Muscle of arm (tissue), 12 donors: ENCODE data around the gene OTOF. TPM values are rescaled to one million over a fixed set of nuclear protein-coding genes. Genes with fewer than 3 reads are reported as not detected.

ENCODE experiments used
- DNase-seq: peaks from one replicate; pipeline ENCODE4 v3.0.0-alpha.2; 2013
- polyA plus RNA-seq, 12 donors: library from polyadenylated mRNA; unstranded; fragments of 120-200 nt; gene quantifications; one replicate each; pipeline ENCODE4 v1.2.1, GENCODE V29; 2013; ENCODE audit not compliant: insufficient read length in 12 of 12

Gene OTOF
- polyA plus RNA-seq, 12 donors, result 8.3 to 29.6 (median 17.6) TPM; not detected in 1

DNA sequence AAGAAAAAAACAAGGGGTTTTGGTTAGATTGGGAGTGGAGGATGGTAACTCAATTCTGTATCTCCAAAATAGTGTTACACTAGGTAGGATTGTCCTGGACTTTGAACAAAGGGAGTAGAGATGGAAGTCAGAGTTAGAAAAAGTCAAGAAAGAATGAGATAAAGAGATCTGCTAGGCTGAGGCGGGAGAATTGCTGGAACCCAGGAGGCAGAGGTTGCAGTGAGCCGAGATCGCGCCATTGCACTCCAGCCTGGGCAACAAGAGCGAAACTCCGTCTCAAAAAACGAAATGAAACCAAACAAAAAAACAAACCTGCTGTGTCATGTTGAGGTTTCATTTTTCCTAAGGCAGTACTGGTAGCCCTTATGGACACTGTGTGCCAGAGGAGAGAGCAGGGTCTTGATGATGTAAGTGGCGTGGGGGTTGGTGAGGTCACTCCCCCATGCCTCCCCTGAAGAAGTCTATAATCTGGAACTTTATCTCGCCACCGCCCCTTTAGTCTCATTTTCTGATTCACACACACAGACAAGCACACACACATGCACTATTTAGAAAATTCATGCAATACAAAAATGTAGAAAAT, 65.7 kb downstream of the OTOF start:
- no peak for DNase-seq

DNA sequence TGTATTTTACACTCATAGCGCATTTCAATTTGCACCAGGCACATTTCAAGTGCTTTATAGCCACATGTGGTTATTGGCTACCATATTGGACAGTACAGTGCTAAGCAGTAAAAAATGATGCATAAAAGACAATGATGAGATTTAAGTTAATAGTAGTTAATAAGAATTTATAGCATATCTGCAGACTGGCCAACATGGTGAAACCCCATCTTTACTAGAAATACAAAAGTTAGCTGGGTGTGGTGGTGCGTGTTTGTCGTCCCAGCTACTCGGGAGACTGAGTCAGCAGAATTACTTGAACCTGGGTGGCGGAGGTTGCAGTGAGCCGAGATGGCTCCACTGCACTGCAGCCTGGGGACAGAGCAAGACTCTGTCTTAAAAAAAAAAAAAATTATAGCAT, 66.5 kb downstream of the OTOF start:
- DNase-seq, result no peak

DNA sequence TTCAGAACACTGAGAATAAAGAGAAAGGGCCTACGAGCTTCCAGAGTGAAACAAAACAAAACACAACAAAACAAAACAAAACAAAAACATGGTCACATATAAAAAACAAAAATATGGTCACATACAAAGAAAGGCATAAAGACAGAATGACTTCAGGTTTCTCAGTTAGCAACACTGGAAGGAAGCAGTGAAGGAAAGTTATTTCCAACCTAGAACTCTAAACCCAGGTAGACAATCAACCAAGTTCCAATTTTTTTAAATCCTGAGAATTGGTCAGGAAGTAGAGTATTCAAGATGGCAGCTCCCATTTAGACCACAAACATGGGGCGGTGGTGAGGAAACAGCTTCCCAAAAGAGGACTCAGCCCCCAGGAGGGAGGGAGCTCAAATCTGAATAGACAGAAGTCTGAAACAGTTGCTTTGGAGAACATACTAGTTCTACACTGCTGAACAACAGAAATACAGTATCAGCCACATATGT, 67.1 kb downstream of the OTOF start:
- DNase-seq, result no peak

- no peak for DNase-seq
Measured at GRCh38 chr2:26409785-26410184, 68.1 kb downstream of the OTOF start.

GRCh38 chr2:26407526-26407925, 70.4 kb downstream of the OTOF start:
- no peak for DNase-seq

Other genes starting within 250 kb of the OTOF start
- 100 to 1,000 TPM in 11 of 12 donors, not detected in 1; 125 to 224 (median 212) TPM for gene HADHA, start 233.5 kb downstream of the OTOF start, polyA plus RNA-seq
- 100 to 1,000 TPM in 7 of 12 donors, 10 to 100 TPM in 4, not detected in 1; 64.4 to 139 (median 109) TPM for gene HADHB, start 233.2 kb downstream of the OTOF start, polyA plus RNA-seq
- 10 to 100 TPM in 9 of 12 donors, 1 to 10 TPM in 2, not detected in 1; 9.8 to 14.6 (median 11.7) TPM for gene SELENOI, start 132.0 kb downstream of the OTOF start, polyA plus RNA-seq
- under 1 TPM in 10 of 12 donors, not detected in 2; 0.15 to 0.82 (median 0.26) TPM for gene ADGRF3, start 131.3 kb downstream of the OTOF start, polyA plus RNA-seq
- under 1 TPM in 8 of 12 donors, not detected in 4; 0.11 to 0.74 (median 0.24) TPM for gene DRC1, start 76.2 kb downstream of the OTOF start, polyA plus RNA-seq
- not detected for gene CIB4, start 163.2 kb upstream of the OTOF start, polyA plus RNA-seq
- gene KCNK3, start 214.6 kb upstream of the OTOF start, polyA plus RNA-seq, result 1 to 10 TPM in 4 of 12 donors, under 1 TPM in 7, not detected in 1; 0.48 to 5.8 (median 0.92) TPM